Measurements from ENCODE around the gene ZBTB42.
A peak's percentile ranks its signal among the peaks of the same experiment; 100 is the strongest.
"Not testable (repeated sequence)": the region's sequence is repeated elsewhere in the genome, so short reads cannot be mapped to it uniquely, and the experiment has no call there.

Gene ZBTB42

GRCh38 chr14:104808456-104808855, 7.6 kb downstream of the ZBTB42 start:
- DNase-seq (ENCODE audit: low spot score): no peak
- no peak overlapping the region for H3K27ac ChIP-seq
- no peak for TF ChIP-seq CTCF (IDR thresholded peaks at IDR 0.05)
- H3K4me3 ChIP-seq: no peak overlapping the region

GRCh38 chr14:104810316-104810715, 9.4 kb downstream of the ZBTB42 start:
- H3K27ac ChIP-seq: no peak overlapping the region
- no peak for TF ChIP-seq CTCF (IDR thresholded peaks at IDR 0.05)
- H3K4me3 ChIP-seq: no peak overlapping the region
- no peak for DNase-seq (ENCODE audit: low spot score)

- DNase-seq (ENCODE audit: low spot score): no peak
- no peak for TF ChIP-seq CTCF (IDR thresholded peaks at IDR 0.05)
- Histone ChIP-seq H3K27ac (no peak overlapping the region), H3K4me3 (no peak overlapping the region)
Observed at GRCh38 chr14:104813286-104813685, 12.4 kb downstream of the ZBTB42 start.

- not testable (repeated sequence) for DNase-seq (ENCODE audit: low spot score)
- Histone ChIP-seq H3K4me3 (peak overlapping the region; percentile 97), H3K27ac (peak overlapping the region; percentile 80 to 86)
Observed at GRCh38 chr14:104814701-104815100, 13.8 kb downstream of the ZBTB42 start.

- peak overlapping the region; percentile 80 to 86 for H3K27ac ChIP-seq
- TF ChIP-seq CTCF (IDR thresholded peaks at IDR 0.05): no peak
- H3K4me3 ChIP-seq: peak overlapping the region; percentile 97
- no peak for DNase-seq (ENCODE audit: low spot score)
Observed at GRCh38 chr14:104816616-104816884, 15.6 kb downstream of the ZBTB42 start.

GRCh38 chr14:104817930-104818713, 17.2 kb downstream of the ZBTB42 start:
- TF ChIP-seq CTCF (IDR thresholded peaks at IDR 0.05): no peak
- Histone ChIP-seq H3K27ac (no peak overlapping the region), H3K4me3 (no peak overlapping the region)
- DNase-seq (ENCODE audit: low spot score): no peak

- TF ChIP-seq CTCF (IDR thresholded peaks at IDR 0.05): no peak
- no peak for DNase-seq (ENCODE audit: low spot score)
- Histone ChIP-seq H3K4me3 (no peak overlapping the region), H3K27ac (no peak overlapping the region)
Observed at GRCh38 chr14:104818714-104819161, 17.8 kb downstream of the ZBTB42 start.

Measured in coronary artery (tissue), 2 donors.